Measurements from ENCODE around the gene ARHGAP19.

- TF ChIP-seq POLR2A (IDR thresholded peaks at IDR 0.05; ENCODE audit: low read depth, low read length) = no peak
- no peak for TF ChIP-seq POLR2AphosphoS5 (IDR thresholded peaks at IDR 0.05; ENCODE audit: low read depth, low read length)
Observed at GRCh38 chr10:97182288-97182990, 110.0 kb downstream of the ARHGAP19 start.

Data from GM12892 (cell line).